Measurements from ENCODE around the gene NUDT13.

Gene NUDT13

DNA sequence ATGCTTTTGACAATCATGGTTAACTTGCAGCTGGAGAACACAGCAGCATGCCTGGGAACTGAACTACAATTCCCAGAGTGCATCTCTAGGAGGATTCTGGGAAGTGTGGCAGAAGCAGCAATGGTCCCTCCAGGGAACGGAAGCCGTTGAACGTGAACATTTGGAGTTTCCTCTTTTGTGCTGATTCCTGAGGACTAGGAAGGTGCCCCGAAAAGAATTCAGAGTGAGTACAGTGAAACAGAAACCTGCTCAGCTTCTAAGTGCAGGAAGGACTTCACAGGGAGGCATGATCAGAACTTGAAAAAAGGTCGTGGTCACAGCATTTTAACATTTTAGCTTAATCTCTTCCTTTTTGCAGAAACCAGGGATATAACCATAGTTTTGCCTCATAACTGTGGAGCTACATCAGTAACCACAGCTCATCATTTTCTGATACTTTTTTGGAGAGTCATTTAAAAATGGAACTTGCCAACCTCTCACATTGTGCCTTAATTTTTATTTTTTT is at the start of gene NUDT13:
NUDT13 (plus strand) TSS at position 111 of the 505 bp plus-strand sequence. CDS start 3,911 bp downstream, outside the sequence.
- in situ Hi-C loops (cut with HindIII; ENCODE audit: low pct_ligation_motif_present, low pct_unique_long_range_greater_than_20kb, low sequenced_read_pairs): no loop called here
- peak; percentile 85 for DNase-seq

DNA sequence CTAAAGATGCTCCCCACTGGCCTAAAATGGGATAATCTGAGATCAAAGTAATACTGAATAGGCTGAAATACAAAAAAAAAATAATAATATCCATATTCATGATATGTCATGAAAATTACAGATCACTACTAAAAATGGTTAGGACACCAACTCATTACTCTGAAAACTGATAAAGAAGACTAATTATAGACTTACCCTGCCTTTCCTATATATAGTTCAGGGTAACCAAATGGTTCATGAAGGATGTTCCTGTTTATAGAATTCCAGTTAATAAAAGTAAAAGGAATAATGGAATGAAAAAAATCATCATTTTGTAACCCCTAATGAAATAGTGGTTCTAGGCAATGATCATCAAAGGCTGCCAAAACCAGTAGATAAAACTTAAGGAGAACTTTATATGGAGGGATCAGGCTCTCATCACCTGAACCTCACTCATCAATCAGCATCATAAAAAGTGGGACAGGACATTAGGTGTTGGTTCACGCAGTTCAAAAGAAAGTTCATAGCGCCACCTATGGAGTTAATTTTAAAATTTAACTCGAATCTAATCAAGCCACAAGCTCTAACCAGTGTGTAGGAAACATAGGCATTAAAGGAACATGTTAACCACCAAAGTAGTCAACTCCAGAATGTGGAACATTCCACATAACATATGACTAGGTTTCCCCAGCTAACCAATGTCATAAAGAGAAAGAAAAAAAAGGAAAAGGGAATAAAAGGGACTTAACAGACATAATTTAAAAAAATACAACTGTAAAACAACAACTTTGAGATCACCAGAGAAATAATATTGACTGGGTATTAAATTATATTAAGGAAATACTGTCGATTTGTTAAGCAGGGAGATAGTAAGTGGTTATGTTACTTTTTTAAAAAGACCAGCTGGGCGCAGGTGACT is 49.3 kb upstream of the NUDT13 start:
- peak; percentile 65 for DNase-seq
- in situ Hi-C loops (cut with HindIII; ENCODE audit: low pct_ligation_motif_present, low pct_unique_long_range_greater_than_20kb, low sequenced_read_pairs): no loop called here

DNA sequence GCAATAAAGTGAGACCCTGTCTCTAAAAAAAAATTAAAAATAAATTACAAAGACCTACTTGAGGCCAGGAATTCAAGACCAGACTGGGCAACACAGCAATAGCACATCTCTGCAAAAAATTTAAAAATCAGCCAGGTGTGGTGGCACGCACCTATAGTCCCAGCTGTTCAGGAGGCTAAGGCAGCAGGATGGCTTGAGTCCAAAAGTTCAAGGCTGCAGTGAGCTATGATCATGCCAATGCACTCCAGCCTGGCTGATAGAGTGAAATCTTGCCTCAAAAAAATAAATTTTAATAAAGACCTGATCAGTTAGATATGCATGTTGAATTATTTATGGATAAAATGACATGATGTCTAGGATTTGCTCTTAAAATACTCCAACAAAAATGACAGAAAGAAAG is 48.5 kb upstream of the NUDT13 start:
- in situ Hi-C loops (cut with HindIII; ENCODE audit: low pct_ligation_motif_present, low pct_unique_long_range_greater_than_20kb, low sequenced_read_pairs): no loop called here
- DNase-seq: no peak

DNA sequence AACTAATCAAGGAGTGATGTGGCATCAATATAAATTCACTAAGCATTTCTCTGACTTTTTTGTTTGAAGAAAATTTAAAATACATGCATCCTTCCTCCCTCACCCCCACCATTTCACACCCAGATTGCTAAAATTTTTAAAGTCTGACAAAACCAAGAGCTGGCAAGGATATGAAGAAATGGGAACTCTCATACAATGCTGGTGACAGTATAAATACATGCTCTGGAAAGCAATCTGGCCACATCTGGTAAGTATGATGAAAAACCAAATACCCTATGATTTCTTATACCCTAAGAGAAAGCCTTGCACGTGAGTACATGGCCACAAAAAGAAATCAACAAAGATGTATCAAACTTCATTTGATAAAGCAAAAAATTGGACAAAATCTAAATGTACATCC is 44.8 kb upstream of the NUDT13 start:
- in situ Hi-C loops (cut with HindIII; ENCODE audit: low pct_ligation_motif_present, low pct_unique_long_range_greater_than_20kb, low sequenced_read_pairs): no loop called here
- no peak for DNase-seq

DNA sequence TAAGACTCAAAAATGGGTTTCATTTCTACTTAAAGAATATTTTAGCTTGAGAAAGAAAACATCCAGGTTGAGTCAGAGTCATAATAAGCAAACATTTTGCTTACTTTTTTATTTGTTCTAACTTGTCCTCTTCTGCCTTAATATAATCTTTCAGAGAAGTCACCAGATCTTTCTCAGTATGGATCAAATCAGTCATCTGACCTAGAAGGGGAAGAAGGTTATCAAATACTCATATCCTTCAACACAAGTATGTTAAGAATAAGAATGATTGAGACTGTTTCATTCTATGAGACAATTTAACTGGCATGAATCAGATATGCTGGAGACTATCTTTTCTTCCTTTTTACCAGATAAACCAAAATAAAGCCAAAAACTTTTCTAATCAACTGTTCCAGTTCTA is 36.6 kb upstream of the NUDT13 start:
- DNase-seq: no peak
- in situ Hi-C loops (cut with HindIII; ENCODE audit: low pct_ligation_motif_present, low pct_unique_long_range_greater_than_20kb, low sequenced_read_pairs): no loop called here

DNA sequence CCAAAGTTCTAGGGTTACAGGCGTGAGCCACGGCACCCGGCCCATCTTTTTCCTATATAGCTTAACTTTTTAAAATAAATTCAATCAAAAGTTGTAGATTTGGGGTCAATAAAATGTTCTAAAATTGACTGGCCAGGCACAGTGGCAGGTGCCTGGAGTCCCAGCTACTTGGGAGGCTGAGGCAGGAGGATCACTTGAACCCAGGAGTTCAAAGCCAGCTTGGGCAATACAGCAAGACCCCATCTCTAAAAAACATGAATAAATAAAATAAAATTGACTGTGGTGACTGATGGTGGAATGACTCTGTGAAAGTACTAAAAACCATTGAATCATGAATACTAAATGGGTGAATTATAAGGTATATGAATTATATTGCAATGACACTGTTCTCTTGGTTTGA is 34.4 kb upstream of the NUDT13 start:
- DNase-seq: no peak
- in situ Hi-C loops (cut with HindIII; ENCODE audit: low pct_ligation_motif_present, low pct_unique_long_range_greater_than_20kb, low sequenced_read_pairs): no loop called here

DNA sequence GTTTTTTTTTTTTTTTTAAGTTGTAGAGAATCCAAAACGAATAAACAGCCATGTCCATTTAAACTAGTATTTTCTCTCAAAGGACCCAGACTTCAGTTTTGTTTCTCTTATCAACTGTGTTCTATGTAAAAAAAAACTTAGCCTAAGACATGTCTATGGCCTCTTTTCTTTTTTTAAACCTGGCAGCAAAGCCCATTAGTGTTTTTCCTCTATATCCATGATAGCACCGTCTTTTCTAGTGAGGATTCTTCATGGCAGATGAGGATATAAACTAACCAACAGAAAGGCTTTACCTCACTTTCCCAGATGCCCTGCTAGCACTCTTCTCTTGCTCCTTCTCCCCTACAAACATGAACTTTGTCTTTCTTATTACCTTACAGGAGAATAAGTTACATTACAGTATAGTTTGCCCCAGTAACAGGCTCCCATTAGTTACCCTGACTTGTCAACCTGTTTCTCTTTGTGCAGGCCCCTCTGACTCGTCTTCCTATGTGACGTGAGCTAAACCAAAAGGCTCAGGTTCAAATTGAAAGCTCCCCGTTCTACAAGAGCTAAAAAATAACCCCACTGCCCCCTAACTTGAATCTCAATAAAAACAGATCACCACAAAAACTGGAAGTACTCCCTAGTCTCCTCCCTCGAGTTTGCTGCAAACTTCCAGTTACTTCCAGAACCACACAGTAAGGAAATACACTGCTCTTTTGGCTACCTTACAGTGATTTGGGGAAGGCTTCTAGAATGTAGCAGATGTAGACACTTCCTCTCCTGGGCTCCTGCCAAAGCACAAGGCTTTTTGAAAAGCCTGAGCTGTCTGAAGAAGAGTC is 33.7 kb upstream of the NUDT13 start:
- DNase-seq: peak; percentile 48
- in situ Hi-C loops (cut with HindIII; ENCODE audit: low pct_ligation_motif_present, low pct_unique_long_range_greater_than_20kb, low sequenced_read_pairs): no loop called here

DNA sequence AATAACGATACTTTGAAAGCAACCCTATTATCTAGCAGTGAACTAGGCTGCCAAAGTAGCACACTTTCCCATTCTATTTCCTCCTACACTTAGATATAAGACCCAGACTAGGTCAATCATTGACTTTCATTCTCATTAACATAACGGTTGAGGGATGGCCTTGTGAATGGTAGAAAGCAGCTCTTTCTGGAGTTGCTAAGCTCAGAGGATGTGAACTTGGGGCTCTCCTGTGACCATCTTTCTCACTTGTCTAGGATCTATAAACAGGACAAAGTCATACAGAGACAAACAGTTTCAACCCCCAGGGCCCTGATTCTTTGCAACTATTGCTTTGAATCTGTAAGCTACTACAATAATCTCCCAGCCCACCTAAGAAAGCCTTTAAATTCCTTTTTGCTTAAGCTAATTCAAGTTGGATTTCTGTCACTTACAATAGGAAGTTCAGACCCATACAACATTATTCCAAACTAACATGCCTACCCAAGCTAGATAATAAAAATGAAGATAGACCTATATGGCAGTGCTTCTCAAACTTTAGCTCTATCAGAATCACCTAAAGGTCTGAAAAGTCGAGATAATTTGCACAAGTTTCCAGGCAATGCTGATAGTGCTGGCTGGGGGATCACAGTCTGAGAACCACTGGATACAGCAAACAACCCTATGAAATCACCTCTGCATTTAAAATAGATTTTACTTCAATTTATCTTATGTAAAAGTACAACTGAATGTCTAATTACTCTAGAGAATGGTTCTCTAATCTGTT is 30.3 kb upstream of the NUDT13 start:
- DNase-seq: no peak

DNA sequence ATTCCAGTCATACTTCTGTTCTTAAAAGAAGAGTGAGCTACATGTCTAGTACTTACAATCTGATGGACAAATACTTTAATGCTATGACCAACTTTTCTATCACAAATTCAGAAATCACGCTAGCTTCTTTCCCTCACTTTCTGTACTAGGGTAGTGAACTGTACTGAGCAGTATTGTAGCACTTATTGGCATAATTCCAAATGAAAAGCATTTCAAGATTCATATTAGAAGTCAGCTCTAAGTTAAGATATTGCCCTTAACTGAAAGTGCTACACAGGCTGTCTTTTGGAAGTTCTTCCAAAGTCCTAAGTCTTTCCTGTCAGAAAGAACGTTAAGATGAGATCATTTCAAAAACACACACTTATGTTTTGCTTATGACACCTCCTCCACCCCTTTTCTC is 27.0 kb upstream of the NUDT13 start:
- DNase-seq: no peak
- in situ Hi-C loops (cut with HindIII; ENCODE audit: low pct_ligation_motif_present, low pct_unique_long_range_greater_than_20kb, low sequenced_read_pairs): no loop called here

More for the DNA sequence above, 30.3 kb upstream of the NUDT13 start:
- in situ Hi-C loops (cut with HindIII; ENCODE audit: low pct_ligation_motif_present, low pct_unique_long_range_greater_than_20kb, low sequenced_read_pairs): no loop called here

DNA sequence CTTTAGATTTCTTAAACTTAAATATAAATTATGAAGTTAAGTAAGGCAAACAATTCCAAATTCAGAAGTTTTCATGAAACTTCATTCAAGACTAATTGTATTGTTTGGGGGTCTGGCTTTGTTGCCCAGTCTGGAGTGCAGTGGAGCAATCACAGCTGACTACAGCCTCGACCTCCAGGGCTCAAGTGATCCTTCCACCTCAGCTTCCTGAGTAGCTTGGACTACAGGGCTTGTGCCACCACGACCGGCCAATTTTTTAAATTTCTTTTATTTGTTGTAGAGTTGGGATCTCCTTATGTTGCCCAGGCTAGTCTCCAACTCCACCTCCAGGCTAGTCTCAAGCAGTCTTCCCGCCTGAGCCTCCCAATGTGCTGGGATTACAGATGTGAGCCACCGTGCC is 26.0 kb upstream of the NUDT13 start:
- in situ Hi-C loops (cut with HindIII; ENCODE audit: low pct_ligation_motif_present, low pct_unique_long_range_greater_than_20kb, low sequenced_read_pairs): no loop called here
- DNase-seq: no peak

DNA sequence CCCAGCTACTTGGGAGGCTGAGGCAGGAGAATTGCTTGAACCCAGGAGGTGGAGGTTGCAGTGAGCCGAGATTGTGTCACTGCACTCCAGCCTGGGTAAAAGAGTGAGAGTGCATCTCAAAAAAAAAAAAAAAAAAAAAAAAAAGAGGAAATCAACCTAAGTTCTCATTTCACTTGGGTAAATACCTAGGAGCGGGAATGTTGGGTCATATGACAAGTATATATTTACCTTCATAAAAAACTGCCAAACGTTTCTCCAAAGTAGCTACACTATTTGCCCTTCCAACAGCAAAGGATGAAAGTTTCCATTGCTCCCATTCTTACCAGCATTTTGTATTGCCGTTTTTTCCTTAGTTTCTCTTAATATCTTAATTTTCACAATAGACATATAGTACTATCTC is 23.4 kb upstream of the NUDT13 start:
- in situ Hi-C loops (cut with HindIII; ENCODE audit: low pct_ligation_motif_present, low pct_unique_long_range_greater_than_20kb, low sequenced_read_pairs): no loop called here

DNA sequence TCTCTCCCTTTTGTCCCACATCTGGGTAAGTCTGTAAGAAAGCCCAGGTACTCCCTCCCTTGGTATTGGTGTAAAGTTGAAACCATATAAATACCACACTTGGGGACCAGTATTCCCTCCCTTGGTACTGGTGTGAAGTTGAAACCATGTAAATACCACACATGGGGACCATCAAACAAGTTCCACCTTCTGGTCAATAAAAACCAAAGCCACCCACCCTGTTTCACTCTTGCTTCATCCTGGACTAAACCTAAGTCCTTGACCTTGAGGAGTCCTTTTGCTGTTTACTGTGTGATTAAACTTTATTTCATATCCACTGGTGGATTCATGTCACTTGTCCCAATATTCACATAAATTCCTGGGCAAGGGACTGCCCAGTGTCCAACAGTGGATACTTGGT is 22.0 kb upstream of the NUDT13 start:
- no peak for DNase-seq
- in situ Hi-C loops (cut with HindIII; ENCODE audit: low pct_ligation_motif_present, low pct_unique_long_range_greater_than_20kb, low sequenced_read_pairs): no loop called here

More for the DNA sequence above, 23.4 kb upstream of the NUDT13 start:
- DNase-seq: no peak

DNA sequence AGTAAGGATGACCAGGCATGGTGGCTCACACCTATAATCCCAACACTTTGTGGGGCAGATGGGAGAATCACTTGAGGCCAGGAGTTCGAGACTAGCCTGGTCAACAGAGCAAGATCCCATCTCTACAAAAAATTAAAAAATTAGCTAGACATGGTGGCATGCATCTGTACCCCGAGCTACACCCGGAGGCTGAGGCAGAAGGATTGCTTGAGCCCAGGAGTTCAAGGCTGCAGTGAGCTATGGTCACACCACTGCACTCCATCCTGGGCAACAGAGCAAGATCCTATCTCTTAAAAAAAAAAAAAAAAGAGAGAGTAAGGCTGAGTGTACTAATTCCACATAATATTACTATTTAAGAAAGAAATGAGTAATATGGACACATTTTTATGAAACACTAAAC is 17.4 kb upstream of the NUDT13 start:
- no peak for DNase-seq

DNA sequence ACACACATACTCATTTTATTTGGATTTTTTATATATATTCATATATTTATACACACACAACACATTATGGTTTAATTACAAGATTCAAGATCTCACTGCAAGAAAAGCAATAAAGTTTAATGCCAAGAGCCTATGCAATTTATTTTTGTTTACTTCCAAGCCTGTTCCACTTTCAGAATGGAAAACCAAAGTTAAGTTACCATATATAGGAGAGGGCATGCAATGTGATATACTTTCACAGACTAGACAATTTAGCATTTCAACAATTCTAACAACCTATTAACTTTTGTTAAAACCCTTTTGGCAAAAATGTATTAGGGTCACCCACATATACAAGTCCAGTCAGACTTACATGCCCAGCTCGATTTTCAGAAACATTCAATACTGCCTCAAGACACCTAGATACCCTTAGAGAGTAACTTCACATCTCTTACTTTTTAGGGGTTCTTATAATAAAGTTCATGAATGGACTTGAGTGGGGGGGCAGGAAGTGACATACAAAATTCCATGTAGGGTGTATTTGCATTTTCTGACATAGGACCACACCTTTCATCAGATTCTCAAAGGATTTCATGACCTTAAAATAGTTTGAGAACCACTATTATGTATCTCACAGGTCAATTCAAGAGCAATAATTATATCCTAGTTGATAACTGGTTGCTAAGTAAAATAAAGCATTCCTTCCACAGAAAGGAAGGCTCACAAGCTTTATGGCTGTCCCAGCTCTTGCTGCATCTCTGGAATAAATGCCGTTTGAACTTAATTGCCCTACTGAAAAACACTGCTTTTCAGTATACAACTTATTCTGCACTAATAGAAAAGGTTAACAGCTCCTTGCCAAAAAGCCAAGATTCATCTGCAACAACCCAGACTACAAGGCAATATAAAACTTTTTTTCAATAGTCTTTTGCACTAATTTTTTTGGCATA is 16.1 kb upstream of the NUDT13 start:
- DNase-seq: no peak
- in situ Hi-C loops (cut with HindIII; ENCODE audit: low pct_ligation_motif_present, low pct_unique_long_range_greater_than_20kb, low sequenced_read_pairs): no loop called here

More for the DNA sequence above, 17.4 kb upstream of the NUDT13 start:
- in situ Hi-C loops (cut with HindIII; ENCODE audit: low pct_ligation_motif_present, low pct_unique_long_range_greater_than_20kb, low sequenced_read_pairs): no loop called here

DNA sequence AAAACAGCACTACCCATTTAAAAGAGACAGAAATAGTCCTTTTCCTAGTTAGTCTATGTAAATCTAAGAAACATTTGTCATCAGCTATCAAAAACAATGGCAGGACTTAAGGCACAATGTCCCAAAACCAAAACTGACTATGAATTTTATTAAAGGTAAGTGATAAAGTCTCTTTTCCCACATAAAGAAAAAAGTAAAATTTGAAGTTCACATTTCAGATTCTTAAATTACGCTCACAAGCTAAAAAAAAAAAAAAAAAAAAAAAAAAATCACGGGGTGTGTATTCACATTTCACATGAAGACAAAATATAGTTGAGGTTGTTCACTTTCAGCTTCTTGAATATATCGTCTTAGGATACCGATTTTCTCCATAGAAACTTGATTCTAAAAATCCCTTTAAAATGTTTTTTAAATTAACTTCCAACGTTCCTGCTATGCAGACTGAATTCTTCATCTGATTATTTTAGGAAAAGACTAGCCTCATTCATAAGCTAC is 15.2 kb upstream of the NUDT13 start:
- in situ Hi-C loops (cut with HindIII; ENCODE audit: low pct_ligation_motif_present, low pct_unique_long_range_greater_than_20kb, low sequenced_read_pairs): no loop called here

DNA sequence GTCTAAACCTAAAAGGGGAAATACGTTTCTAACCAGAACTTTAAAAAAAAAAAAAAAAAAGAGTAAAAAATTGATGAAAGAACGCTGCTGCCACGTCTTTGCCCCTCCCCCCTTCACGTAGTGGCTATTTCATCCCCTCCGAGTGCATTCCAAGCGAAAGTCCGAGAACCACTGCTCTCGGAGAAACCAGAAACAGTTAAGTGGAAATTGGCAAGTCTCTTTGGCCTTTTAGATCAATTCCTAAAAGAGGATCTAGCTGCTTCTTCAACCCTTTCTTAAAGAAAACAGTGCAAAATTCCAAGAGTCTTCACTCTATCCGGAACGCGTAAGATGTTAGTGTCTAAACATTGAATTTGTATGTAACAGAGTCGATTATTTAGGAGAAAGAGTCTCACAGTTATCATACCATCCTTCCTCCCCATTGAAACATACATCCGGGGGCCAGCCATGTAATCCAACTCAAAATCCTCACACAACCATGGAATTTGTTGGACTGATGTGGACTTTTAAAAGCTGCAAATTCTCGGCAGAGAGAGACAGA is 14.7 kb upstream of the NUDT13 start:
- in situ Hi-C loops (cut with HindIII; ENCODE audit: low pct_ligation_motif_present, low pct_unique_long_range_greater_than_20kb, low sequenced_read_pairs): no loop called here
- peak; percentile 83 for DNase-seq

More for the DNA sequence above, 15.2 kb upstream of the NUDT13 start:
- DNase-seq: no peak

DNA sequence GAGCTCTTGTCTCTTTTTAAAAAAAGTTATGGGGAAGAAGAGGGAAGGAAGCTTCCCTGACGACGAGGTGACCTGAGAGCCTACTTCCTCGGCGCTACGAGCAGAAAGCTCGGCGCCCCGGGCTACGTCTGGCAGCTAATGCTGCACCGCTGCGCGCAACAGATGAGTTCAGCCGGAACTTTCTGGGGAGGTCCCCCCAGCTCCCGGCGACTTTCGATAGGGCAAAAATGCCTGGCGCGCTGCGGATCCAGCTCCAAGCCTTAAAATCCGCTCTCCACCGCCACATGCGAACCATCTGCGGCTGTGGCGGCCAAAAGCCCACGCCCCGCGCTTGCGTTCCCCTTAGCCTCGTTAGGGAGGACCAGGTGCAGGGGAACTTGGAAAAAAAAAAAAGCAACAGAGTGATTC is 14.2 kb upstream of the NUDT13 start:
- DNase-seq: peak; percentile 78
- in situ Hi-C loops (cut with HindIII; ENCODE audit: low pct_ligation_motif_present, low pct_unique_long_range_greater_than_20kb, low sequenced_read_pairs): no loop called here
